ENCODE results near the gene TALDO1. TPM values are rescaled to one million over a fixed set of nuclear protein-coding genes. Genes with fewer than 3 reads are reported as not detected.

Gene TALDO1
- total RNA-seq, 1 experiment from 2014 or later = 268 TPM

GRCh38 chr11:773830-774229, 26.6 kb downstream of the TALDO1 start:
- Histone ChIP-seq H4K8ac (replicated peaks; ENCODE audit: insufficient read length, low read depth, low read length) (no peak overlapping the region), H3K4ac (ENCODE audit: low read depth, low read length) (no peak overlapping the region), H3K79me2 (ENCODE audit: insufficient read depth, low read length) (peaks cover 4% of the 10 kb centered on the region; the same call in 1 of the 2 replicates), H4K5ac (ENCODE audit: insufficient read length, low read depth, low read length) (no peak overlapping the region), H2AK5ac (ENCODE audit: insufficient read length, low read length) (no peak overlapping the region), H2BK15ac (ENCODE audit: low read depth, low read length) (no peak overlapping the region), H3K18ac (ENCODE audit: insufficient read length, low read depth, low read length) (no peak overlapping the region), H2AFZ (ENCODE audit: low read length) (no peak overlapping the region), H3K4me2 (ENCODE audit: insufficient read depth, insufficient read length, low read length) (no peak overlapping the region), H3K56ac (ENCODE audit: insufficient read length, low read depth, low read length) (no peak overlapping the region), H3K23me2 (ENCODE audit: insufficient read length, low read depth, low read length, poor library complexity, severe bottlenecking) (peaks cover 13% of the 10 kb centered on the region), H3K27me3 (ENCODE audit: insufficient read depth, low read length) (no peaks in the 10 kb centered on the region), H2BK12ac (ENCODE audit: insufficient read length, low read depth, low read length) (no peak overlapping the region), H3K23ac (ENCODE audit: insufficient read length, low read depth, low read length) (no peak overlapping the region), H2BK120ac (ENCODE audit: low read depth, low read length, poor library complexity, severe bottlenecking) (no peak overlapping the region), H2BK5ac (ENCODE audit: insufficient read length, low read length) (no peak overlapping the region), H3K27ac (ENCODE audit: insufficient read length, low read depth, low read length) (no peak overlapping the region), H3K9me3 (ENCODE audit: control insufficient read depth, low read depth, low read length) (no peaks in the 10 kb centered on the region), H3T11ph (ENCODE audit: low read length) (no peak overlapping the region), H2BK20ac (ENCODE audit: low read depth, low read length, poor library complexity, severe bottlenecking) (no peak overlapping the region), H3K14ac (ENCODE audit: insufficient read depth, low read length) (no peak overlapping the region), H4K20me1 (ENCODE audit: control insufficient read depth, insufficient read depth, insufficient read length) (no peaks in the 10 kb centered on the region), H3K9ac (ENCODE audit: extremely low read depth, insufficient read length, low read length) (no peak overlapping the region), H4K91ac (ENCODE audit: insufficient read length, low read depth, low read length) (no peak overlapping the region), H3K4me1 (ENCODE audit: insufficient read depth, low read length) (no peaks in the 10 kb centered on the region; the same call in 1 of the 2 replicates), H3K79me1 (ENCODE audit: insufficient read depth, low read depth, low read length, poor library complexity, severe bottlenecking) (peaks cover 12% of the 10 kb centered on the region)
- Mint-ChIP-seq H3K4me1 (peaks cover 10 to 15% of the 10 kb centered on the region in 2 experiments), H3K4me3 (no peak overlapping the region), H3K27me3 (ENCODE audit: low read depth) (no peaks in the 10 kb centered on the region), H3K27ac (no peak overlapping the region), H3K36me3 (ENCODE audit: insufficient read depth in 1 of 3, low read depth in 3 of 3) (peaks cover 2 to 26% (median 19%) of the 10 kb centered on the region in 3 experiments; a peak in 6 of 7 replicates), H3K9me3 (no peaks in the 10 kb centered on the region)
- no CpG with 5 or more reads among the region's 9 CpGs for WGBS (ENCODE audit: extremely low coverage, insufficient read length, low lambda C conversion rate)
- no peak for TF ChIP-seq CTCF (conservative IDR thresholded peaks at IDR 0.05)
- DNase-seq = no peak

Data from H9 (cell line).